Esophagus muscularis mucosa (tissue), 4 donors: Measurements from ENCODE around the gene CDK2AP2. TPM values are rescaled to one million over a fixed set of nuclear protein-coding genes. Genes with fewer than 3 reads are reported as not detected.

ENCODE experiments used
- DNase-seq: peaks from one replicate; pipeline ENCODE4 v3.0.0-alpha.2; 2017; ENCODE audit errors: extremely low spot score
- H3K27ac ChIP-seq, 4 donors: fragments of 200-600 bp; sonication (generic); replicated peaks in 1 of 4; 1 replicate in 3 of 4; 2 replicates in 1 of 4; pipeline ENCODE4 v1.5.1; 2016 to 2019; ENCODE audit warnings: mild to moderate bottlenecking in 1 of 4
- H3K27me3 ChIP-seq, 4 donors: fragments of 200-600 bp; sonication (generic); one replicate each; pipeline versions ENCODE4 v1.5.1 to v1.6.0; 2016 to 2019
- H3K36me3 ChIP-seq, 4 donors: fragments of 200-600 bp; sonication (generic); one replicate each; pipeline ENCODE4 v1.5.1; 2016 to 2019
- H3K4me1 ChIP-seq, 4 donors: fragments of 200-600 bp; sonication (generic); one replicate each; pipeline ENCODE4 v1.5.1; 2016 to 2019
- H3K4me3 ChIP-seq, 4 donors: fragments of 200-600 bp; sonication (generic); 1 replicate in 2 of 4; 2 replicates in 2 of 4; pipeline ENCODE4 v1.5.1; 2016 to 2019; ENCODE audit warnings: mild to moderate bottlenecking in 4 of 4, moderate library complexity in 1 of 4
- H3K9me3 ChIP-seq, 4 donors: fragments of 200-600 bp; sonication (generic); 1 replicate in 3 of 4; 2 replicates in 1 of 4; pipeline ENCODE4 v1.5.1; 2016 to 2019
- CTCF ChIP-seq, 3 experiments: fragments of 200-600 bp in 2 of 3; fragments of 450-650 bp in 1 of 3; sonication (generic) in 2 of 3; IDR thresholded peaks; one replicate each; pipeline ENCODE4 v1.5.1; 2017 to 2019; ENCODE audit warnings: antibody characterized with exemption in 3 of 3, mild to moderate bottlenecking in 2 of 3, moderate library complexity in 1 of 3
- EP300 ChIP-seq: sonication (generic); formaldehyde crosslinking; IDR thresholded peaks from one replicate; pipeline ENCODE4 v1.6.1; 2017; ENCODE audit warnings: antibody characterized with exemption
- POLR2A ChIP-seq: fragments of 450-650 bp; IDR thresholded peaks from one replicate; pipeline ENCODE4 v1.6.1; 2017; ENCODE audit warnings: antibody characterized with exemption, moderate library complexity, mild to moderate bottlenecking, low read depth
- POLR2AphosphoS5 ChIP-seq, 2 donors: sonication (generic); formaldehyde crosslinking; IDR thresholded peaks; one replicate each; pipeline ENCODE4 v1.6.1; 2017; ENCODE audit warnings: antibody characterized with exemption in 2 of 2
- WGBS: methylation state at CpG from one replicate; pipeline ENCODE4 v1.1.5; 2018; 5-methylcytosine and 5-hydroxymethylcytosine counted together
- intact Hi-C: fragments of 100-400 bp; cut with DNase I; formaldehyde crosslinking; loops from one replicate; pipeline ENCODE4 v1.15.1; 2023
- total RNA-seq, 4 donors: library from RNA; depleted of rRNA; stranded (reverse); fragments of >200 nt; gene quantifications; one replicate each; pipeline versions ENCODE4 v1.1.0 to v1.2.1, GENCODE V29; 2016

CDK2AP2 gene
- total RNA-seq, 4 donors from 2014 or later = 61.0 to 111 (median 67.8) TPM

- WGBS = 91% methylated on average over 59 of the region's 59 CpGs
- no peak for DNase-seq
- no peaks in the 10 kb centered on the region for H3K9me3 ChIP-seq
- intact Hi-C loops = no loop called here
- peaks cover 15 to 95% (median 79%) of the 10 kb centered on the region in 4 donors for H3K36me3 ChIP-seq
- H3K27me3 ChIP-seq = no peaks in the 10 kb centered on the region
- TF ChIP-seq EP300 (no peak), POLR2A (no peak)
- H3K27ac ChIP-seq = no peak overlapping the region
- peaks cover 0 to 13% (median 10%) of the 10 kb centered on the region in 4 donors for H3K4me1 ChIP-seq
- no peak overlapping the region for H3K4me3 ChIP-seq
Measured at GRCh38 chr11:67494371-67495233, 13.4 kb downstream of the CDK2AP2 start.

GRCh38 chr11:67493548-67494370 is 14.2 kb downstream of the CDK2AP2 start:
- intact Hi-C loops = no loop called here
- TF ChIP-seq CTCF (IDR thresholded peaks at IDR 0.05) = no peak
- no peak for TF ChIP-seq EP300
- no peak for TF ChIP-seq POLR2AphosphoS5 (IDR thresholded peaks at IDR 0.05)
- TF ChIP-seq POLR2A = no peak
- Histone ChIP-seq H3K27ac (no peak overlapping the region), H3K4me1 (peaks cover 0 to 13% (median 10%) of the 10 kb centered on the region in 4 donors), H3K36me3 (peaks cover 15 to 100% (median 87%) of the 10 kb centered on the region in 4 donors), H3K4me3 (no peak overlapping the region), H3K9me3 (no peaks in the 10 kb centered on the region), H3K27me3 (no peaks in the 10 kb centered on the region)
- 97% methylated on average over 22 of the region's 65 CpGs for WGBS
- DNase-seq = no peak

GRCh38 chr11:67492801-67493547 is 15.0 kb downstream of the CDK2AP2 start:
- TF ChIP-seq EP300 (no peak), CTCF (IDR thresholded peaks at IDR 0.05) (no peak), POLR2A (no peak), POLR2AphosphoS5 (IDR thresholded peaks at IDR 0.05) (no peak)
- DNase-seq = no peak
- no peaks in the 10 kb centered on the region for H3K27me3 ChIP-seq
- WGBS = 90% methylated on average over 23 of the region's 46 CpGs
- intact Hi-C loops = no loop called here
- H3K36me3 ChIP-seq = peaks cover 15 to 96% (median 88%) of the 10 kb centered on the region in 4 donors
- H3K4me3 ChIP-seq = no peak overlapping the region
- H3K4me1 ChIP-seq = peaks cover 0 to 13% (median 10%) of the 10 kb centered on the region in 4 donors
- no peak overlapping the region for H3K27ac ChIP-seq
- no peaks in the 10 kb centered on the region for H3K9me3 ChIP-seq

GRCh38 chr11:67492069-67492727 is 15.8 kb downstream of the CDK2AP2 start:
- 90% methylated on average over 2 of the region's 19 CpGs for WGBS
- Histone ChIP-seq H3K4me3 (no peak overlapping the region), H3K27me3 (no peaks in the 10 kb centered on the region), H3K27ac (peak overlapping the region in 2 of 4 donors; percentile 15 to 20), H3K36me3 (peaks cover 20 to 96% (median 90%) of the 10 kb centered on the region in 4 donors), H3K9me3 (no peaks in the 10 kb centered on the region), H3K4me1 (peaks cover 0 to 13% (median 10%) of the 10 kb centered on the region in 4 donors)
- intact Hi-C loops = no loop called here
- no peak for DNase-seq
- TF ChIP-seq POLR2A = no peak
- TF ChIP-seq CTCF (IDR thresholded peaks at IDR 0.05) = no peak
- TF ChIP-seq EP300 = no peak
- TF ChIP-seq POLR2AphosphoS5 (IDR thresholded peaks at IDR 0.05) = no peak
